WERI-Rb-1 (cell line): ENCODE results near the gene RND3.
A peak's percentile ranks its signal among the peaks of the same experiment; 100 is the strongest.

Experiments
- DNase-seq: peaks from one replicate; pipeline ENCODE4 v3.0.0-alpha.2; 2020
- H3K27ac ChIP-seq: fragments of 250-450 bp; sonication (Bioruptor Pico); 2 replicates; pipeline ENCODE4 v1.5.1; 2020; ENCODE audit warnings: mild to moderate bottlenecking, moderate library complexity
- H3K27me3 ChIP-seq: fragments of 250-450 bp; sonication (Bioruptor Pico); 2 replicates; pipeline ENCODE4 v1.5.1; 2021; ENCODE audit warnings: mild to moderate bottlenecking, low read depth, moderate library complexity; ENCODE audit not compliant: insufficient read depth, severe bottlenecking
- H3K36me3 ChIP-seq: fragments of 250-450 bp; sonication (Bioruptor Pico); 2 replicates; pipeline ENCODE4 v1.5.1; 2020; ENCODE audit warnings: mild to moderate bottlenecking, moderate library complexity
- H3K4me3 ChIP-seq: 2 replicates; pipeline ENCODE4 v1.5.1; 2011; ENCODE audit warnings: low read depth, mild to moderate bottlenecking, control low read depth, low read length
- H3K9me3 ChIP-seq: fragments of 250-450 bp; sonication (Bioruptor Pico); 2 replicates; pipeline ENCODE4 v1.5.1; 2021; ENCODE audit warnings: mild to moderate bottlenecking, moderate library complexity; ENCODE audit not compliant: severe bottlenecking
- CTCF ChIP-seq: IDR thresholded peaks from 2 replicates; pipeline ENCODE4 v1.5.1; 2011; ENCODE audit warnings: low read depth, mild to moderate bottlenecking, control low read depth, inconsistent platforms, low read length

Gene RND3

GRCh38 chr2:150487537-150488429, at the start of gene RND3:
Gene RND3, minus strand, starts transcription at chr2:150487667. Its CDS starts 250 bp downstream, at chr2:150487417.
- Histone ChIP-seq H3K4me3 (peak within 1 kb of the TSS; percentile 66), H3K27ac (no peak within 1 kb of the TSS), H3K36me3 (no peaks in the 10 kb centered on the region), H3K9me3 (no peaks in the 10 kb centered on the region), H3K27me3 (peaks cover 19% of the 10 kb centered on the region)
- DNase-seq, result peak; percentile 95
- TF ChIP-seq CTCF, result peak; percentile 75

GRCh38 chr2:150535176-150535575, 47.7 kb upstream of the RND3 start:
- no peak overlapping the region for H3K4me3 ChIP-seq
- no peaks in the 10 kb centered on the region for H3K36me3 ChIP-seq
- no peak for DNase-seq
- TF ChIP-seq CTCF, result no peak
- H3K27me3 ChIP-seq, result no peaks in the 10 kb centered on the region
- H3K27ac ChIP-seq, result no peak overlapping the region
- no peaks in the 10 kb centered on the region for H3K9me3 ChIP-seq

- Histone ChIP-seq H3K27ac (no peak overlapping the region), H3K4me3 (no peak overlapping the region), H3K36me3 (no peaks in the 10 kb centered on the region), H3K27me3 (no peaks in the 10 kb centered on the region), H3K9me3 (no peaks in the 10 kb centered on the region)
- no peak for TF ChIP-seq CTCF
- no peak for DNase-seq
Observed at GRCh38 chr2:150532879-150533278, 45.4 kb upstream of the RND3 start.

- no peak overlapping the region for H3K27ac ChIP-seq
- H3K4me3 ChIP-seq, result no peak overlapping the region
- TF ChIP-seq CTCF, result no peak
- no peaks in the 10 kb centered on the region for H3K9me3 ChIP-seq
- H3K36me3 ChIP-seq, result no peaks in the 10 kb centered on the region
- no peak for DNase-seq
- no peaks in the 10 kb centered on the region for H3K27me3 ChIP-seq
Observed at GRCh38 chr2:150532020-150532419, 44.6 kb upstream of the RND3 start.

GRCh38 chr2:150531591-150531990, 44.1 kb upstream of the RND3 start:
- no peak overlapping the region for H3K4me3 ChIP-seq
- no peaks in the 10 kb centered on the region for H3K36me3 ChIP-seq
- H3K27me3 ChIP-seq, result no peaks in the 10 kb centered on the region
- no peak overlapping the region for H3K27ac ChIP-seq
- no peaks in the 10 kb centered on the region for H3K9me3 ChIP-seq
- DNase-seq, result no peak
- TF ChIP-seq CTCF, result no peak
